Heart left ventricle (tissue), 13 donors: ENCODE measurements around the gene TNP2.

Source experiments
- POLR2A ChIP-seq, 2 donors: fragments of 450-650 bp; IDR thresholded peaks; one replicate each; pipeline ENCODE4 v1.6.1; 2017; ENCODE audit warnings: antibody characterized with exemption in 2 of 2, mild to moderate bottlenecking in 2 of 2, moderate library complexity in 2 of 2
- TF ChIP-seq, protein P1 (sequence below), 12 donors: fragments of 200-600 bp; sonication (generic) in 4 of 12; IDR thresholded peaks; one replicate each; pipeline versions ENCODE4 v1.5.0 to v1.8.0; 2018 to 2022; ENCODE audit warnings: antibody characterized with exemption in 12 of 12, mild to moderate bottlenecking in 5 of 12
- donor health status: ischemic (EF 13 %, LVEDD 7.1; RV severe dilation, severe dysfunction).
- donor health status: DM: no; HTN: yes; CAD: no.
- donor health status: DM: no; HTN: no; CAD: no.
- donor health status: ischemic (EF 25% LVEDD 6.9; RV normal size, moderate dysfunction).
- donor health status: ischemic (EF 25% LVEDD 5.7; RV mildly dilated, moderate dysfunction).
- donor health status: ischemic (EF 35%, LVEDD 5.7; RV mildly dilated, moderate dysfunction).
- donor health status: nonischemic (EF 11% LVEDD 7.7; RV severe dilation, severe dysfunction).
- donor health status: DM: yes; HTN: yes; CAD: no.
- donor health status: PGD.
- donor health status: ischemic (EF 29% LVEDD 5.4; RV normal size, mild dysfunction).
- donor health status: nonischemic (EF 23%, LVEDD 6.1; RV moderate dilation, normal function).

DNA sequence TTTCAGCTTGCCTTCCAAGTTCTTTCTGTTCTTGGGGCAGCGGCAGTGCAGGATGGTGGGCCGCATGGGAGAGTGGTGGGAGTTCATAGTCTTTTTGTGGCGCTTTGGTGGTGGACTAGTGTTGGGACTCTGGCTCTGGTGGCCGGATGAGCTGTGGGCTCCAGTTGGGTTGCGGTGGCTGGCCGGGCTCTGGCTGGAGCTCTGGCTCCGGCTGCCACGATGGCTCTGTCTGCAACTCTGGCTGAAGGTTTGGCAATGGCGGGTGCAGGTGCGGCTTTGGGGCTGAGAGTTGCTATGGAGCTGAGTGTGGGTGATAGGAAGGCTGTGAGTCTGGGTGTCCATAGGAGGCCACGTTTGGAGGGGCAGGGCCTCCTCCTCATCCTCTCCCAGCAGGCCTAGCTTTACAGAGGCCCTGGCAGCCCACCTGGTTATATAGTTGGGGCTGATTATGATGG, at the start of gene TNP2:
- no peak for TF ChIP-seq POLR2A (IDR thresholded peaks at IDR 0.05)
- TF ChIP-seq, protein P1, sequence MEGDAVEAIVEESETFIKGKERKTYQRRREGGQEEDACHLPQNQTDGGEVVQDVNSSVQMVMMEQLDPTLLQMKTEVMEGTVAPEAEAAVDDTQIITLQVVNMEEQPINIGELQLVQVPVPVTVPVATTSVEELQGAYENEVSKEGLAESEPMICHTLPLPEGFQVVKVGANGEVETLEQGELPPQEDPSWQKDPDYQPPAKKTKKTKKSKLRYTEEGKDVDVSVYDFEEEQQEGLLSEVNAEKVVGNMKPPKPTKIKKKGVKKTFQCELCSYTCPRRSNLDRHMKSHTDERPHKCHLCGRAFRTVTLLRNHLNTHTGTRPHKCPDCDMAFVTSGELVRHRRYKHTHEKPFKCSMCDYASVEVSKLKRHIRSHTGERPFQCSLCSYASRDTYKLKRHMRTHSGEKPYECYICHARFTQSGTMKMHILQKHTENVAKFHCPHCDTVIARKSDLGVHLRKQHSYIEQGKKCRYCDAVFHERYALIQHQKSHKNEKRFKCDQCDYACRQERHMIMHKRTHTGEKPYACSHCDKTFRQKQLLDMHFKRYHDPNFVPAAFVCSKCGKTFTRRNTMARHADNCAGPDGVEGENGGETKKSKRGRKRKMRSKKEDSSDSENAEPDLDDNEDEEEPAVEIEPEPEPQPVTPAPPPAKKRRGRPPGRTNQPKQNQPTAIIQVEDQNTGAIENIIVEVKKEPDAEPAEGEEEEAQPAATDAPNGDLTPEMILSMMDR (IDR thresholded peaks at IDR 0.05): no peak
